DMS79 treated with DMSO at 0.1 percent for 48 hours (cell line): ENCODE data around the gene PIP5K1A.

ENCODE experiments used
- DNase-seq: peaks from one replicate; lab custom pipeline; 2025; lab: John Stamatoyannopoulos, UW

Gene PIP5K1A

DNA sequence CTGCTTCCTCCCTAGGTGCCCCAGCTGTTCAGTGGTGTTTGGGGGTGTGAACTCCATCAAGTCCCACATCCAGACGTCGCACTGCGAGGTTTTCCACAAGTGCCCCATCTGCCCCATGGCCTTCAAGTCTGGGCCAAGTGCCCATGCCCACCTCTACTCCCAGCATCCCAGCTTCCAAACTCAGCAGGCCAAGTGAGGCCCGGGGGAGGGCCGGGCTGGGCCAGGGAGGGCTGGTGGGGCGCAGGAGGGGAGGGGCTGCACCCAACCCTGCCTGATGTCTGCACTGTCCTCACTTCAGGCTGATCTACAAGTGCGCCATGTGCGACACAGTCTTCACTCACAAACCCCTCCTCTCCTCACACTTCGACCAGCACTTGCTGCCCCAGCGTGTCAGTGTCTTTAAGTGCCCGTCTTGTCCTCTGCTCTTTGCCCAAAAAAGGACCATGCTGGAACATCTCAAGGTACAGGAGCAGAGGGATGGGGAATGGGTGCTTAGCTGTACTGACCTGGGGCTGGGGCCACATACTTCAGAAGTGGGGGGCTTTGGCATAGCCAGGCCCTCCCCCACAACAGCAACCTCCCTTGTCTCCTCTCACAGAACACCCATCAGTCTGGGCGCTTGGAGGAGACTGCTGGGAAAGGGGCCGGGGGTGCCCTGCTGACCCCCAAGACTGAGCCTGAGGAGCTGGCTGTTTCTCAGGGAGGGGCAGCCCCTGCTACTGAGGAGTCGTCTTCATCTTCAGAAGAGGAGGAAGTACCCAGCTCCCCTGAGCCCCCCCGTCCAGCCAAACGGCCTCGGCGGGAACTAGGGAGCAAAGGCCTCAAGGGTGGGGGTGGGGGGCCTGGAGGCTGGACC is 91.0 kb downstream of the PIP5K1A start:
- DNase-seq = no peak

DNA sequence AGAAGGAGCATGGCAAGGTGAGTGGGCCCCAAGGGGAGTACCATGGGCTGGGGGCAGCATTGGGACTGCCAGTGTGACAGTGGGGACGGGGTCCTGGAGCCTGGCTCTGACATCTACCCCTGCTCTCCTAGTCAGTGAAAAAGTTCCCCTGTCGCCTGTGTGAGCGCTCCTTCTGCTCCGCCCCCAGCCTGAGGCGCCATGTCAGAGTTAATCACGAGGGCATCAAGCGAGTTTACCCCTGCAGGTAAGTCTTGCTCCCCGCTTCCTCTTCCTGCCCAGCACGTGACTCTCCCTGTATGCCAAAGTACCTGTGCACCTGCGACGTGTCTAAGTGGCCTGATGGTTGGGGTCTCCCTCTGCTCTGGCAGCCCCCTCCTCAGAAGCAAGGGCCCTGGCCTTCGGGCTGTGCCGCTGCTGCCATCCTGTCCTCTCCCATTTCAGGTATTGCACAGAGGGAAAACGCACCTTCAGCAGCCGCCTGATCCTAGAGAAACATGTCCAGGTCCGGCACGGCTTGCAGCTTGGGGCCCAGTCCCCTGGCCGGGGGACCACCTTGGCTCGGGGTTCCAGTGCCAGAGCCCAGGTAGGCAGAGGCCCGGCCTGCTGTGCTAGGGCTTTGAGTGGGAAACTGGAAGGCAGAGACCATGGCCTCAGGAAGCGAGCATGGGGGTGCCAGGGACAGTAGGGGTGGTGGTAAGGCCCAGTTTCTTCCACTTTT is 91.8 kb downstream of the PIP5K1A start:
- DNase-seq = no peak

DNA sequence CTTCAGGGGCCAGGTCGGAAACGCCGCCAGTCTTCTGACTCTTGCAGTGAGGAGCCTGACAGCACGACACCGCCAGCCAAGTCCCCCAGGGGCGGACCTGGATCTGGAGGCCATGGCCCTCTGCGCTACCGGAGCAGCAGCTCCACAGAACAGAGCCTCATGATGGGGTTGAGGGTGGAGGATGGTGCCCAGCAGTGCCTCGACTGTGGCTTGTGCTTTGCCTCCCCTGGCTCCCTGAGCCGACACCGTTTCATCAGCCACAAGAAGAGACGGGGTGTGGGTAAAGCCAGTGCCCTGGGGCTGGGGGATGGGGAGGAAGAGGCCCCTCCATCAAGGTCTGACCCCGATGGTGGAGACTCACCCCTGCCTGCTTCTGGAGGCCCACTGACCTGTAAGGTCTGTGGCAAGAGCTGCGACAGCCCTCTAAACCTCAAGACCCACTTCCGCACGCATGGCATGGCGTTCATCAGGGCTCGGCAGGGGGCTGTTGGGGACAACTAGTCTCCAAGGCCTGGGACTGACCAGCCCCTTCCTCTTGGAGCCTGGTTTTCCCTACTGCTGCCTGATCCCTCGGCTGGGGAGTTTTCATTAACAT is 92.5 kb downstream of the PIP5K1A start:
- no peak for DNase-seq

DNA sequence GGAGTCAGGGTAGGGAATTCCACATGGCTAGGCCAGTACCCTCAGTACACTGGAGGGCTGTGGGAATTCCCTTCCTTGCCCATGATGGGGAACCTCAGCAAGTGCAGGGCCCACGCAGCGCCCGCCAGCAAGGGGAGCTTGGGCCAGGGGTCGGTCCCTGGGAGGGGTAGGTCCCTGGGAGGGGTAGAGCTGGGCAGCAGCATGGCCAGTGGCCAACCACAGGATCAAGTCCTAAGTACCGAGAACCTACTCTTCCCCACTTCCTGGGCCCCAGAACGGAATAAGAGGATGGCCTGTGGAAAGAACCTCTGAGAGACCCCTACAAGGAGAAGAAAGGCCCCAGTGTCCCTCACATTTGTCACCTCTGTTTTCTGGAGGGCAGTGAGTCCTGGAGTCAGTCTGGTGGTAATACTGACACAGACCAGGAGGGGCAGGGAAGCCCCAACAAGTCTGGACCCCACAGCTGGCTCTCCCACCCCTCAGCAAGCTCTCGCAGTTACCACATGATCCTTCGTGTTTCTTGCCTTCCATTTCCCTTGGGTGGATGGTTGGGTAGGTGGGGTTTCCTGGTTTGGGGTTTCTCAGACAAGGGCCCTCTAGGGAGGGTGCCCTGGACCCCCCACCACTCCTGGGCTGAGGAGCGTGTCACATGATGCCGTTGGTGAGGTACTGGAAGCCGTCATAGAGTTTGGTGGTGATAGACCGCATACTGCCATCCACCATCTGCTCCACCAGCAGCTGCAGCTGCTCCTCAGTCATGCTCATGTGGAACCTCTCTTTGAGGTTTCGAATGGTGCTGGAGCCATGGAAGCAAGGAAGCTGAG is 94.1 kb downstream of the PIP5K1A start:
- DNase-seq = no peak

DNA sequence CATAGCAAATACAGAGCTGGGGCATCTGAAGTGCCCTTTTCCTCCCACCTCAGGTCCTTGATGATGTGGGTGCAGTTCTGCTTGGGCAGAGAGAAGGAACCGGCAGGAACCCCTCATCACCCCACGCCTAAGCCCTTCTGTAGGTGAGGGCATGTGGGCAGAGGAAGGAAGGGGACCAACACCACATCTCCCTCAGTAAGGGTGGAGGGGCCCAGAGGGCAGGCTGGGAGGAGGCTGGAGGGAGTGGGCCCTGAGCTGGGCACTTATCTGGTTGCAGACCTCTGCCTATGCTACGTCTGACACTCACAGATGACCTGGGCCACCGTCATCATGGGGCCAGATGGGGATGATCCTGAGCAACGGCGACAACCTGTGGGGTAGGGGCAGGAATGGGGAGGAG is 94.7 kb downstream of the PIP5K1A start:
- DNase-seq = no peak

DNA sequence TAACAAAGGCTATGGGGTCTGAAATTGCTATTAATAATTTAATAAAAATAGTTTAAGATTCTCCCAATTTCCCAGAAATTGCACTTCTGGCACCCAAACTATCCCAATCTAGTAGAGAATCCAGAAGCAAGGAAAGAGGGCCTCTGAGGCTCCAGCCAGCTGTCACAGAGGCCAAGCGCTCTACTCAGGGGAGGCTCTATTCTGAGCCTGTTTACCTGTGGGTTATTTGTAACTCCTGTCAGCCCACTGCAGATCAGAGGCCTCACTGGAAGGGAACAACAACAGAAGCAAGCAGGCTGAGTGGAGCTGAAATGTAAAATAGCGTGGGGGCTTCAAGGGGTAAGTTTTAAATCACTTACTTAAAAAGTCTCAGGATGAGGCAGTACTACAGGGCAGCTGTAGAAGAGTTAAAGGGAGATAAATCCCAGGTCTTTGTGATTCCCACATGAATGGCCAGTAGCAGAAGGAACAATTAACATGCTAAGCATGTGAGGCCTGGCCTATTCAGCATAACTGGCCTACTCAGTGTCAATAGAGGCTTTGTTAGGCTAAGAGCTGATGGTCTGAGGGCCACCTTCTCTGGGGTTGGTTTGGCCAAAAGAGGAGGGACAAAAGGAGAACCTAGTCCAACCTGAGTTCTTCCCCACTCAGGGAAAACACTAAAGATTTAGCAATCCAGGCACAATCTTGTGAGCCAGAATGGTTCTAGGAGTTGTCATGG is 96.5 kb downstream of the PIP5K1A start:
- no peak for DNase-seq
